A673 (cell line): ENCODE measurements around the gene IL34. TPM values are rescaled to one million over a fixed set of nuclear protein-coding genes. Genes with fewer than 3 reads are reported as not detected.

Experiments used
- BruUV-seq: library from RNA; stranded (reverse); fragments of 400-500 nt; replicated peaks from 2 replicates; lab custom pipeline; 2021; lab: Mats Ljungman, UMichigan
- CTCF ChIA-PET: fragments of 300-600 bp; sonication (Branson Sonifier 250); formaldehyde crosslinking; loops from one replicate; lab custom pipeline; 2022; ENCODE audit warnings: antibody characterized with exemption; lab: Charles Lee
- POLR2A ChIA-PET: fragments of 300-600 bp; sonication (Branson Sonifier 250); formaldehyde crosslinking; loops from one replicate; lab custom pipeline; 2022; ENCODE audit warnings: antibody characterized with exemption; ENCODE audit not compliant: low non-redundant PET; lab: Charles Lee
- DNase-seq: peaks from one replicate; pipeline ENCODE4 v3.0.0-alpha.2; 2015; ENCODE audit warnings: low spot score
- H3K27ac ChIP-seq: fragments of 200-600 bp; sonication (generic); 2 replicates; pipeline ENCODE4 v1.5.1; 2016; ENCODE audit warnings: mixed run types, low read depth, mild to moderate bottlenecking, mixed read lengths, antibody characterized with exemption, low read length; ENCODE audit not compliant: poor library complexity, severe bottlenecking
- H3K27me3 ChIP-seq: fragments of 200-600 bp; sonication (generic); replicated peaks from 2 replicates; pipeline ENCODE4 v1.6.1; 2017; ENCODE audit warnings: mixed run types, low read depth, mild to moderate bottlenecking, mixed read lengths, antibody characterized with exemption, low read length; ENCODE audit not compliant: insufficient read depth, poor library complexity
- H3K36me3 ChIP-seq: fragments of 200-600 bp; sonication (generic); 2 replicates; pipeline ENCODE4 v1.6.1; 2016; ENCODE audit warnings: mixed run types, mild to moderate bottlenecking, mixed read lengths, antibody characterized with exemption, low read length; ENCODE audit not compliant: insufficient read depth, poor library complexity, severe bottlenecking
- H3K4me1 ChIP-seq: fragments of 200-600 bp; sonication (generic); 2 replicates; pipeline ENCODE4 v1.6.1; 2017; ENCODE audit warnings: mixed run types, mild to moderate bottlenecking, mixed read lengths, antibody characterized with exemption, low read length; ENCODE audit not compliant: insufficient read depth, poor library complexity, severe bottlenecking
- H3K4me3 ChIP-seq: fragments of 200-600 bp; sonication (generic); 2 replicates; pipeline ENCODE4 v1.5.1; 2016; ENCODE audit warnings: low read depth, mixed run types, mild to moderate bottlenecking, mixed read lengths, low read length; ENCODE audit not compliant: poor library complexity, severe bottlenecking
- H3K9me3 ChIP-seq: fragments of 200-600 bp; sonication (generic); 2 replicates; pipeline ENCODE4 v1.6.1; 2016; ENCODE audit warnings: mixed run types, low read depth, mild to moderate bottlenecking, mixed read lengths, antibody characterized with exemption, low read length; ENCODE audit not compliant: poor library complexity, severe bottlenecking
- EZH2 ChIP-seq: fragments of 200-600 bp; sonication (generic); IDR thresholded peaks from 2 replicates; pipeline ENCODE4 v1.6.1; 2017; ENCODE audit warnings: borderline replicate concordance, low read depth, mild to moderate bottlenecking, mixed read lengths, antibody characterized with exemption, low read length; ENCODE audit not compliant: poor library complexity, severe bottlenecking
- intact Hi-C: fragments of 100-400 bp; cut with micrococcal nuclease; formaldehyde crosslinking; loops from one replicate; pipeline ENCODE4 v1.10.0; 2022; ENCODE audit not compliant: unreplicated experiment
- total RNA-seq: library from RNA; stranded (reverse); gene quantifications from 2 replicates; pipeline ENCODE4 v1.2.3, GENCODE V29; 2021
- TF ChIP-seq, protein P1 (sequence below): fragments of 300-800, 200-600 bp; sonication (generic); conservative IDR thresholded peaks from 2 replicates; pipeline ENCODE4 v1.5.1; 2017; ENCODE audit warnings: low read depth, mild to moderate bottlenecking, antibody characterized with exemption, low read length, moderate library complexity, mixed read lengths

Gene IL34
- total RNA-seq, 1 experiment from 2014 or later = not detected

DNA sequence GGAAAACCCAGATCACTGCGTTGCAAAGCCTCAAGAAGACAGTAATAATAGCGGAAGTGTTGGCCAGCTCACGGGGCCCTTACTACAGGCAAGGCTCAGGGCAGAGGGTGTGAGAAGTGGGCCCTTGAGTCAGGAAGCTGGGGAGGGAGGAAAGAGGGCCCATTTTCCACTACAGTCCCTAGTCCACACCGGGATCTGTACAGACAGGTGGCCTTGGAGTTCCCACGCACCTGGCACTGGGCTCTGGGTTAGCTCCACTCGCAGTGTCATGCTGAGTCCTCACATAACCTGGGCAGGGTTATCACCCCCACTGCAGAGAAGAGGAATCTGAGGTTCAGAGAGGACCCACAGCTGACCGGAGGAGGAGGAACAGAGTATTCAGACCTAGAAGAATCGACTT, 56.3 kb downstream of the IL34 start:
- H3K27me3 ChIP-seq = no peaks in the 10 kb centered on the region
- no peak overlapping the region for H3K27ac ChIP-seq
- no peak overlapping the region for H3K4me3 ChIP-seq
- DNase-seq = no peak
- peaks cover 10% of the 10 kb centered on the region for H3K4me1 ChIP-seq
- intact Hi-C loops = no loop called here
- TF ChIP-seq, protein P1, sequence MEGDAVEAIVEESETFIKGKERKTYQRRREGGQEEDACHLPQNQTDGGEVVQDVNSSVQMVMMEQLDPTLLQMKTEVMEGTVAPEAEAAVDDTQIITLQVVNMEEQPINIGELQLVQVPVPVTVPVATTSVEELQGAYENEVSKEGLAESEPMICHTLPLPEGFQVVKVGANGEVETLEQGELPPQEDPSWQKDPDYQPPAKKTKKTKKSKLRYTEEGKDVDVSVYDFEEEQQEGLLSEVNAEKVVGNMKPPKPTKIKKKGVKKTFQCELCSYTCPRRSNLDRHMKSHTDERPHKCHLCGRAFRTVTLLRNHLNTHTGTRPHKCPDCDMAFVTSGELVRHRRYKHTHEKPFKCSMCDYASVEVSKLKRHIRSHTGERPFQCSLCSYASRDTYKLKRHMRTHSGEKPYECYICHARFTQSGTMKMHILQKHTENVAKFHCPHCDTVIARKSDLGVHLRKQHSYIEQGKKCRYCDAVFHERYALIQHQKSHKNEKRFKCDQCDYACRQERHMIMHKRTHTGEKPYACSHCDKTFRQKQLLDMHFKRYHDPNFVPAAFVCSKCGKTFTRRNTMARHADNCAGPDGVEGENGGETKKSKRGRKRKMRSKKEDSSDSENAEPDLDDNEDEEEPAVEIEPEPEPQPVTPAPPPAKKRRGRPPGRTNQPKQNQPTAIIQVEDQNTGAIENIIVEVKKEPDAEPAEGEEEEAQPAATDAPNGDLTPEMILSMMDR = no peak
- no peak for TF ChIP-seq EZH2
- BruUV-seq = no TSS peak
- H3K36me3 ChIP-seq = no peaks in the 10 kb centered on the region
- ChIA-PET CTCF (interaction anchor here (0.9 kb wide), 1 partner anchor 69 kb away, joined by 6 read pairs; no protein-coding TSS in a partner anchor), POLR2A (no interaction called here)
- no peaks in the 10 kb centered on the region for H3K9me3 ChIP-seq

DNA sequence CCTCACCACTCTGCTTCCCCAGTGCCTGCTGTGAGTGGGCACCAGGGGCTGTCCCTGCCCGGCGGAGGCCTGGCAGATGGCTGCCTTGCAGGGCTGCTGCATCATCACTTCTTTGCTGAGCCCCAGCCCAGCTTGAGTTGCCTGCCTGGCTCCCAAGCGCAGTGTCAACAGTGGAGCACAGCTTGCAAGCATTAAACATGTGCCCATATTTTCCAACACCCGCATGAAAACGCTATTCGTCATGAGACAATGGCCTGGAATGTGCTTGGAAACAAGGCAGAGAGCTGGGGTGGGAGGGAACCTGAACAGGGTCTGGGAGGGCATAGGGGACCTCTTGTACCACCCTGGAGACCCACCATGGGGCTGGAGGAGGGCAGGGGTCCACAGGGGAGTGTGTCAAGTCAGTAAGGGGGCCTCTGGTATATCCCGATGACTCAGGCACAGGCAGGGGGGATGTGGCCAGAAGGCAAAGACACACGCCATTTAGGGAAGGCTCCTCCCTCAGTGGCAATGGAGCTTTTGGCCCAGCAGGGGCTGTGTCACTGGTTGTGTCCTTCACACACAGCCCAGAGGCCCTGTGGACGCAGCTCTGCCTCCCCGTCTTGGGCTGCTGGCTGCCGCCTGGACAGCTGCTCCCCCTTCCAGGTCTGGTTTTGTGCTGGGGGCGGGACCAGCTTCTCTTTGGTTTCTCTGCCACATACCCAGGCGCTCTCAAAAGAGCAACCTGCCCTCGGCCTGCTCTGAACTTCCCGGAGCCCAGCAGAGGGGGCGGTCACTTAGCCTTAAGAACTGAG, 56.9 kb downstream of the IL34 start:
- TF ChIP-seq EZH2 = no peak
- TF ChIP-seq, protein P1 = no peak
- no TSS peak for BruUV-seq
- intact Hi-C loops = no loop called here
- ChIA-PET CTCF (interaction anchor here (0.9 kb wide), 1 partner anchor 68 kb away, joined by 6 read pairs; no protein-coding TSS in a partner anchor), POLR2A (interaction anchor here (0.7 kb wide), 1 partner anchor 16 kb away, joined by 3 read pairs; no protein-coding TSS in a partner anchor)
- H3K27ac ChIP-seq = no peak overlapping the region
- H3K9me3 ChIP-seq = no peaks in the 10 kb centered on the region
- DNase-seq = peak; percentile 65
- no peaks in the 10 kb centered on the region for H3K27me3 ChIP-seq
- peaks cover 10% of the 10 kb centered on the region for H3K4me1 ChIP-seq
- H3K36me3 ChIP-seq = no peaks in the 10 kb centered on the region
- no peak overlapping the region for H3K4me3 ChIP-seq

DNA sequence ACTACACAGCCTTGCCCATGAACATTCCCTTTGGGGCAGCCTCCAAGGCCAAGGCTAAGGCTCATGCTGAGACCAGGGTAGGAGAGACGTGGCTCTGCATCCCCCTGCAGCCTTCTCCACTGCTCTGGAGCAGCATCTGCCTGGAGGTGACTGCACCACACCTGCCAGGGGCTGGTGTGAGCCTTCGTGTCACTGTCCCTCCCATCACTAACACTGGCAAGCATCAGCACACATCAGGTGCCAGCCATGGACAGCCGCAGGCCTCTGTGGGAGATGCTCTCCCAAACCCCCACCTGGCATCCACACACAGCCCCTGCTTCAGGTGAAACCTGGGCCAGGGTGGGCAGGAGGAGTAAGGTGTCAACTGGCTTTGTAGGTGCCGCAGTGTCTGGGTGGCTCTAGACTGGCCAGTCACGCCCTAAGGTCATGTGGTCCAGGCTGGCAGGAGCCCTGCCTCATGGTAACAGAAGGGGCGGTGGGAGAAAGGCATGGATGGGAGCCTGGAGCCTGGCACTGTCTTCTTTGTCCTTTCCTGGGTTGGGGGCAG, 57.5 kb downstream of the IL34 start:
- H3K4me3 ChIP-seq = no peak overlapping the region
- DNase-seq = no peak
- POLR2A ChIA-PET = interaction anchor here (0.7 kb wide), 1 partner anchor 17 kb away, joined by 3 read pairs; no protein-coding TSS in a partner anchor
- no peak overlapping the region for H3K27ac ChIP-seq
- no peaks in the 10 kb centered on the region for H3K27me3 ChIP-seq
- TF ChIP-seq, protein P1 = no peak
- no peak for TF ChIP-seq EZH2
- H3K4me1 ChIP-seq = peaks cover 10% of the 10 kb centered on the region
- intact Hi-C loops = no loop called here
- CTCF ChIA-PET = no interaction called here
- H3K36me3 ChIP-seq = no peaks in the 10 kb centered on the region
- no peaks in the 10 kb centered on the region for H3K9me3 ChIP-seq
- no TSS peak for BruUV-seq
